Measurements from ENCODE around the gene SSTR3.

The SSTR3 gene

GRCh38 chr22:37211075-37211865, 1.0 kb downstream of the SSTR3 start:
- TF ChIP-seq ZNF8 (CRISPR knock-in tag; IDR thresholded peaks at IDR 0.05): no peak
- TF ChIP-seq OSR1 (CRISPR knock-in tag; IDR thresholded peaks at IDR 0.05): no peak
- TF ChIP-seq ZFP3 (CRISPR knock-in tag; IDR thresholded peaks at IDR 0.05): no peak
- TF ChIP-seq PATZ1 (CRISPR knock-in tag; IDR thresholded peaks at IDR 0.05; ENCODE audit: borderline replicate concordance): no peak
- no peak for TF ChIP-seq CSDC2 (CRISPR knock-in tag; IDR thresholded peaks at IDR 0.05)
- TF ChIP-seq BACH2 (CRISPR knock-in tag; IDR thresholded peaks at IDR 0.05; ENCODE audit: borderline replicate concordance): no peak
- TF ChIP-seq CSRNP3 (CRISPR knock-in tag; IDR thresholded peaks at IDR 0.05): no peak
- TF ChIP-seq CREB5 (CRISPR knock-in tag; IDR thresholded peaks at IDR 0.05; ENCODE audit: low read depth): no peak
- TF ChIP-seq ZC3H10 (CRISPR knock-in tag; IDR thresholded peaks at IDR 0.05): no peak
- no peak for TF ChIP-seq ESRRG (CRISPR knock-in tag; IDR thresholded peaks at IDR 0.05)
- TF ChIP-seq, protein P1, sequence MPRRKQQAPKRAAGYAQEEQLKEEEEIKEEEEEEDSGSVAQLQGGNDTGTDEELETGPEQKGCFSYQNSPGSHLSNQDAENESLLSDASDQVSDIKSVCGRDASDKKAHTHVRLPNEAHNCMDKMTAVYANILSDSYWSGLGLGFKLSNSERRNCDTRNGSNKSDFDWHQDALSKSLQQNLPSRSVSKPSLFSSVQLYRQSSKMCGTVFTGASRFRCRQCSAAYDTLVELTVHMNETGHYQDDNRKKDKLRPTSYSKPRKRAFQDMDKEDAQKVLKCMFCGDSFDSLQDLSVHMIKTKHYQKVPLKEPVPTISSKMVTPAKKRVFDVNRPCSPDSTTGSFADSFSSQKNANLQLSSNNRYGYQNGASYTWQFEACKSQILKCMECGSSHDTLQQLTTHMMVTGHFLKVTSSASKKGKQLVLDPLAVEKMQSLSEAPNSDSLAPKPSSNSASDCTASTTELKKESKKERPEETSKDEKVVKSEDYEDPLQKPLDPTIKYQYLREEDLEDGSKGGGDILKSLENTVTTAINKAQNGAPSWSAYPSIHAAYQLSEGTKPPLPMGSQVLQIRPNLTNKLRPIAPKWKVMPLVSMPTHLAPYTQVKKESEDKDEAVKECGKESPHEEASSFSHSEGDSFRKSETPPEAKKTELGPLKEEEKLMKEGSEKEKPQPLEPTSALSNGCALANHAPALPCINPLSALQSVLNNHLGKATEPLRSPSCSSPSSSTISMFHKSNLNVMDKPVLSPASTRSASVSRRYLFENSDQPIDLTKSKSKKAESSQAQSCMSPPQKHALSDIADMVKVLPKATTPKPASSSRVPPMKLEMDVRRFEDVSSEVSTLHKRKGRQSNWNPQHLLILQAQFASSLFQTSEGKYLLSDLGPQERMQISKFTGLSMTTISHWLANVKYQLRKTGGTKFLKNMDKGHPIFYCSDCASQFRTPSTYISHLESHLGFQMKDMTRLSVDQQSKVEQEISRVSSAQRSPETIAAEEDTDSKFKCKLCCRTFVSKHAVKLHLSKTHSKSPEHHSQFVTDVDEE (CRISPR knock-in tag; IDR thresholded peaks at IDR 0.05): no peak

DNA sequence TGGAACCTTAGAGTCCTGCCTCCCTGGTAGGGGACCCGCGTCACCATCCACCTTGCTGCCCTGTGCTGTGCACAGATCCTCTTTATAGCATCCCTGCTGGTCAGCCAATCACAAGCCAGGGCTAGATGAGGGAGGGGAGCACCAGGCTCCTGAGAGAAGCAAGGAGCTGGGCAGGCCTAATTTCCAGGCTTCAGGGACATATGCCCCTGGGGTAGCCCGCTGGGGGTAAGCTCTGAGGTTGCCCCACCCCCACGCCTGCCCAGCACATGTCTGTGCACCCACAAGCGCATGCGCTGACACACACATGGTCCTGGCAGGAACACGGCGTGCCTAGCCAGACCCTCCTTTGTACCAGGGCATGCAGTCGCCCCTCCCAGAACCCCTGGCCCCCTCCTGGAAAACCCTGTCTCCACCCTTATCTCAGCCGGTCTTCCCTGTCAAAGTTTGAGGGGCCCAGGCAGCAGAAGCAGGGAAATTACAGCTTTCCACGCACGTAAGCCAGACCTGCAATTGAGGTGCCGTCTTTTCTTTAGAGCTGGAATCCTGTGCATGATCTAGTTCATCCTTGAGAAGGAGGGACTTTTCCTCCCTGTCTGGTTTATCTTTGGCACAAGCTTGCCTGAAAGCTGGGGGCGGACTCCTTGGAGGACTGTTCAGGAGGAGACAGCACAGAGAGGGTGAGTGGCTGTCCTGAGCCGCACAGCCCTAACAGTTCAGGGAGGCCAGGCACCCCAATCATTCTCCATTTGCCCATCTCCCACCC, 2.1 kb downstream of the SSTR3 start:
- no peak for TF ChIP-seq CREB5 (CRISPR knock-in tag; IDR thresholded peaks at IDR 0.05; ENCODE audit: low read depth)
- no peak for TF ChIP-seq RARB (CRISPR knock-in tag; IDR thresholded peaks at IDR 0.05)
- no peak for TF ChIP-seq ARNTL (CRISPR knock-in tag; IDR thresholded peaks at IDR 0.05; ENCODE audit: borderline replicate concordance, low read depth)
- no peak for TF ChIP-seq ZFP3 (CRISPR knock-in tag; IDR thresholded peaks at IDR 0.05)
- TF ChIP-seq POU6F1 (CRISPR knock-in tag; IDR thresholded peaks at IDR 0.05; ENCODE audit: borderline replicate concordance, low read depth): no peak
- TF ChIP-seq OSR1 (CRISPR knock-in tag; IDR thresholded peaks at IDR 0.05): no peak
- no peak for ATAC-seq

More at GRCh38 chr22:37211075-37211865, 1.0 kb downstream of the SSTR3 start:
- no peak for ATAC-seq

GRCh38 chr22:37209140-37209845, 3.0 kb downstream of the SSTR3 start:
- no peak for ATAC-seq
- no peak for TF ChIP-seq OSR1 (CRISPR knock-in tag; IDR thresholded peaks at IDR 0.05)
- TF ChIP-seq SNAI2 (CRISPR knock-in tag; IDR thresholded peaks at IDR 0.05): no peak
- TF ChIP-seq PPARA (CRISPR knock-in tag; IDR thresholded peaks at IDR 0.05; ENCODE audit: borderline replicate concordance): no peak
- no peak for TF ChIP-seq ZFP30 (CRISPR knock-in tag; IDR thresholded peaks at IDR 0.05)
- TF ChIP-seq ZFP3 (CRISPR knock-in tag; IDR thresholded peaks at IDR 0.05): no peak
- no peak for TF ChIP-seq CREB5 (CRISPR knock-in tag; IDR thresholded peaks at IDR 0.05; ENCODE audit: low read depth)
- TF ChIP-seq, protein P1 (CRISPR knock-in tag; IDR thresholded peaks at IDR 0.05): no peak

All from SK-N-SH treated with all-trans-retinoic acid at 6 μM for 48 hours (cell line).